Measurements from ENCODE around the gene SMARCAD1.
"Not testable (repeated sequence)": the region's sequence is repeated elsewhere in the genome, so short reads cannot be mapped to it uniquely, and the experiment has no call there.

The SMARCAD1 gene

GRCh38 chr4:94336303-94336702 is 128.6 kb downstream of the SMARCAD1 start:
- no peak for TF ChIP-seq CTCF (conservative IDR thresholded peaks at IDR 0.05; ENCODE audit: low read depth)
- no peak for DNase-seq (ENCODE audit: low spot score)
- no peak overlapping the region for H3K27ac ChIP-seq
- CTCF ChIA-PET: no interaction called here
- POLR2A ChIA-PET (ENCODE audit: low non-redundant PET): no interaction called here

GRCh38 chr4:94336791-94337190 is 129.1 kb downstream of the SMARCAD1 start:
- CTCF ChIA-PET: interaction anchor here (0.6 kb wide), 1 partner anchor 518 kb away, joined by 3 read pairs; no protein-coding TSS in a partner anchor

GRCh38 chr4:94338681-94339351 is 131.2 kb downstream of the SMARCAD1 start:
- DNase-seq (ENCODE audit: low spot score): no peak

More at GRCh38 chr4:94336791-94337190, 129.1 kb downstream of the SMARCAD1 start:
- POLR2A ChIA-PET (ENCODE audit: low non-redundant PET); H3K27ac ChIP-seq; DNase-seq (ENCODE audit: low spot score): not testable (repeated sequence)

GRCh38 chr4:94339779-94340178 is 132.1 kb downstream of the SMARCAD1 start:
- ChIA-PET CTCF (no interaction called here), POLR2A (ENCODE audit: low non-redundant PET) (no interaction called here)
- no peak overlapping the region for H3K27ac ChIP-seq
- no peak for DNase-seq (ENCODE audit: low spot score)
- no peak for TF ChIP-seq CTCF (conservative IDR thresholded peaks at IDR 0.05; ENCODE audit: low read depth)

More at GRCh38 chr4:94338681-94339351, 131.2 kb downstream of the SMARCAD1 start:
- no peak overlapping the region for H3K27ac ChIP-seq
- TF ChIP-seq CTCF (conservative IDR thresholded peaks at IDR 0.05; ENCODE audit: low read depth): no peak
- ChIA-PET POLR2A (ENCODE audit: low non-redundant PET) (no interaction called here), CTCF (interaction anchor here (0.7 kb wide), 2 partner anchors 83 to 347 kb away, joined by 3 to 4 read pairs; no protein-coding TSS in a partner anchor)
